GM18870 (cell line): ENCODE measurements around the gene CTDSPL.

Experiments
- ATAC-seq: cut with Tn5 transposase; IDR thresholded peaks from one replicate; pipeline ENCODE4 v1.9.1; 2021; ENCODE audit warnings: moderate library complexity; ENCODE audit not compliant: unreplicated experiment

The CTDSPL gene

GRCh38 chr3:37997791-37998370, 136.2 kb downstream of the CTDSPL start:
- ATAC-seq, result no peak

GRCh38 chr3:37999836-38000235, 138.2 kb downstream of the CTDSPL start:
- ATAC-seq, result no peak

- ATAC-seq, result no peak
Measured at GRCh38 chr3:38000242-38000916, 138.7 kb downstream of the CTDSPL start.

- no peak for ATAC-seq
Measured at GRCh38 chr3:38000965-38001455, 139.3 kb downstream of the CTDSPL start.

- ATAC-seq, result no peak
Measured at GRCh38 chr3:38001456-38002081, 139.9 kb downstream of the CTDSPL start.

GRCh38 chr3:38002291-38002876, 140.7 kb downstream of the CTDSPL start:
- no peak for ATAC-seq

- ATAC-seq, result no peak
Measured at GRCh38 chr3:38002940-38003339, 141.3 kb downstream of the CTDSPL start.

- ATAC-seq, result no peak
Measured at GRCh38 chr3:38003371-38003816, 141.7 kb downstream of the CTDSPL start.

- no peak for ATAC-seq
Measured at GRCh38 chr3:38003817-38004414, 142.2 kb downstream of the CTDSPL start.

GRCh38 chr3:38004415-38005075, 142.9 kb downstream of the CTDSPL start:
- ATAC-seq, result no peak

GRCh38 chr3:38005076-38006020, 143.7 kb downstream of the CTDSPL start:
- no peak for ATAC-seq

- no peak for ATAC-seq
Measured at GRCh38 chr3:38006031-38006430, 144.4 kb downstream of the CTDSPL start.

GRCh38 chr3:38006445-38006995, 144.8 kb downstream of the CTDSPL start:
- ATAC-seq, result no peak

- ATAC-seq, result no peak
Measured at GRCh38 chr3:38007754-38008090, 146.0 kb downstream of the CTDSPL start.

- no peak for ATAC-seq
Measured at GRCh38 chr3:38008191-38008701, 146.6 kb downstream of the CTDSPL start.

- ATAC-seq, result no peak
Measured at GRCh38 chr3:38008971-38009580, 147.4 kb downstream of the CTDSPL start.

GRCh38 chr3:38009807-38010591, 148.3 kb downstream of the CTDSPL start:
- no peak for ATAC-seq

GRCh38 chr3:38011111-38011510, 149.4 kb downstream of the CTDSPL start:
- ATAC-seq, result no peak
